OCI-LY7 (cell line): ENCODE data around the gene EFNA3.

ENCODE experiments used
- EZH2phosphoT487 ChIP-seq: fragments of 200-600 bp; sonication (generic); IDR thresholded peaks from 2 replicates; pipeline ENCODE4 v1.6.1; 2018; ENCODE audit warnings: low read depth, borderline replicate concordance, mild to moderate bottlenecking, mixed run types, antibody characterized with exemption, low read length, moderate library complexity, mixed read lengths
- TF ChIP-seq, protein P1 (sequence below): fragments of 200-600 bp; sonication (generic); conservative IDR thresholded peaks from 2 replicates; pipeline ENCODE4 v1.5.1; 2014; ENCODE audit warnings: mild to moderate bottlenecking, antibody characterized with exemption, low read length, moderate library complexity, mixed read lengths

DNA sequence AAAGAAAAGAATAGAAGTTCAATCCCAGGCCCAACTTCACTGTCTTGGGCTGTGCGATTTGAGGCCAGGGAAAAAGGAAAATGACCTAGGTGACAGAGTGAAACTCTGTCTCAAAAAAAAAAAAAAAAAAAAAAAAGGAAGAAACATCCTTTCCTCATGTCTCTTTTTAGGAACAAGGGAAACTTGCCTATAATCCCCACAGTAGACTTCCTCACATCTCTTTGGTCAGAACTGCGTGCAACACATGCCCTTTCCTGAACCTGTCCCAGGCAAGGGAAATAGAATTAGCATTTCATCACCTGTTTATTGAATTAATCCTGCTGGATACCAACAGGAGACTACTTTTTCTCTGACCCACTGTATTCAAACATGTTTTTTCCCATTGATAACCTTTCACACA is 42.7 kb upstream of the EFNA3 start:
- TF ChIP-seq, protein P1, sequence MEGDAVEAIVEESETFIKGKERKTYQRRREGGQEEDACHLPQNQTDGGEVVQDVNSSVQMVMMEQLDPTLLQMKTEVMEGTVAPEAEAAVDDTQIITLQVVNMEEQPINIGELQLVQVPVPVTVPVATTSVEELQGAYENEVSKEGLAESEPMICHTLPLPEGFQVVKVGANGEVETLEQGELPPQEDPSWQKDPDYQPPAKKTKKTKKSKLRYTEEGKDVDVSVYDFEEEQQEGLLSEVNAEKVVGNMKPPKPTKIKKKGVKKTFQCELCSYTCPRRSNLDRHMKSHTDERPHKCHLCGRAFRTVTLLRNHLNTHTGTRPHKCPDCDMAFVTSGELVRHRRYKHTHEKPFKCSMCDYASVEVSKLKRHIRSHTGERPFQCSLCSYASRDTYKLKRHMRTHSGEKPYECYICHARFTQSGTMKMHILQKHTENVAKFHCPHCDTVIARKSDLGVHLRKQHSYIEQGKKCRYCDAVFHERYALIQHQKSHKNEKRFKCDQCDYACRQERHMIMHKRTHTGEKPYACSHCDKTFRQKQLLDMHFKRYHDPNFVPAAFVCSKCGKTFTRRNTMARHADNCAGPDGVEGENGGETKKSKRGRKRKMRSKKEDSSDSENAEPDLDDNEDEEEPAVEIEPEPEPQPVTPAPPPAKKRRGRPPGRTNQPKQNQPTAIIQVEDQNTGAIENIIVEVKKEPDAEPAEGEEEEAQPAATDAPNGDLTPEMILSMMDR = no peak
- TF ChIP-seq EZH2phosphoT487 = no peak
